Natural killer cell (primary cell): ENCODE measurements around the gene SMARCD2. TPM values are rescaled to one million over a fixed set of nuclear protein-coding genes. Genes with fewer than 3 reads are reported as not detected.

Experiments used
- ATAC-seq, 3 donors: fragments of 150-1000 bp in 2 of 3; fragments of 200-7000 bp in 1 of 3; cut with Tn5 transposase; 1 replicate in 1 of 3; 2 replicates in 2 of 3; pipeline ENCODE4 v1.10.0; 2021; ENCODE audit warnings: mild to moderate bottlenecking in 2 of 3, moderate library complexity in 2 of 3
- DNase-seq, 2 donors: peaks; one replicate each; pipeline versions ENCODE4 v3.0.0 to v3.0.0-alpha.2; 2013 to 2021; ENCODE audit warnings: mixed read lengths in 1 of 2
- H3K27ac ChIP-seq: one replicate; pipeline ENCODE4 v1.5.1; 2013; ENCODE audit warnings: mild to moderate bottlenecking, low read length
- H3K27me3 ChIP-seq: one replicate; pipeline ENCODE4 v1.6.1; 2013; ENCODE audit warnings: low read length; ENCODE audit not compliant: control insufficient read depth, insufficient read depth
- H3K36me3 ChIP-seq: one replicate; pipeline ENCODE4 v1.6.1; 2013; ENCODE audit warnings: low read length; ENCODE audit not compliant: control insufficient read depth, insufficient read depth
- H3K4me1 ChIP-seq: one replicate; pipeline ENCODE4 v1.6.1; 2013; ENCODE audit warnings: low read length; ENCODE audit not compliant: control insufficient read depth, insufficient read depth
- H3K4me3 ChIP-seq: one replicate; pipeline ENCODE4 v1.5.1; 2013; ENCODE audit warnings: low read length
- H3K9me3 ChIP-seq: one replicate; pipeline ENCODE4 v1.6.1; 2013; ENCODE audit warnings: low read length; ENCODE audit not compliant: control insufficient read depth, insufficient read depth
- H3K27ac Mint-ChIP-seq, 2 donors: one replicate each; pipeline ENCODE4 v1.8.0; 2022; ENCODE audit warnings: mild to moderate bottlenecking in 2 of 2, mixed read lengths in 2 of 2, moderate library complexity in 1 of 2
- H3K27me3 Mint-ChIP-seq, 2 donors: one replicate each; pipeline ENCODE4 v1.8.0; 2022; ENCODE audit warnings: low read depth in 2 of 2, mixed read lengths in 2 of 2
- H3K36me3 Mint-ChIP-seq: one replicate; pipeline ENCODE4 v1.8.0; 2022; ENCODE audit warnings: mixed read lengths
- H3K4me1 Mint-ChIP-seq, 2 donors: one replicate each; pipeline ENCODE4 v1.8.0; 2022; ENCODE audit warnings: mixed read lengths in 2 of 2
- H3K4me3 Mint-ChIP-seq: one replicate; pipeline ENCODE4 v1.8.0; 2022; ENCODE audit warnings: mild to moderate bottlenecking, moderate library complexity, mixed read lengths
- H3K9me3 Mint-ChIP-seq, 2 donors: one replicate each; pipeline ENCODE4 v1.8.0; 2022; ENCODE audit warnings: mixed read lengths in 2 of 2
- CTCF ChIP-seq: fragments of 200-600 bp; IDR thresholded peaks from one replicate; pipeline ENCODE4 v1.8.0; 2022; ENCODE audit warnings: antibody characterized with exemption
- WGBS: methylation state at CpG from one replicate; pipeline ENCODE4 v1.1.7; 2013; ENCODE audit warnings: missing lambda C conversion rate; ENCODE audit not compliant: insufficient coverage; 5-methylcytosine and 5-hydroxymethylcytosine counted together
- intact Hi-C: fragments of 100-400 bp; cut with micrococcal nuclease; formaldehyde crosslinking; loops from one replicate; pipeline ENCODE4 v1.14.2; 2022
- total RNA-seq, 4 donors: library from RNA; stranded (reverse); fragments of 120-200 nt in 1 of 4; gene quantifications; one replicate each; pipeline versions ENCODE4 v1.2.3 to v1.2.4, GENCODE V29; 2013 to 2022

SMARCD2 gene
- total RNA-seq, 3 donors from 2014 or later (not counting 1 experiment from before 2014, with no cell fraction given) = 131 to 162 (median 139) TPM

- no peak for ATAC-seq
- Histone ChIP-seq H3K9me3 (no peaks in the 10 kb centered on the region), H3K27me3 (no peaks in the 10 kb centered on the region), H3K4me1 (peaks cover 33% of the 10 kb centered on the region), H3K4me3 (no peak overlapping the region), H3K27ac (no peak overlapping the region), H3K36me3 (peaks cover 73% of the 10 kb centered on the region)
- DNase-seq = no peak
- Mint-ChIP-seq H3K27me3 (no peaks in the 10 kb centered on the region), H3K4me1 (peaks cover 20 to 42% of the 10 kb centered on the region in 2 donors), H3K36me3 (peaks cover 7% of the 10 kb centered on the region), H3K9me3 (no peaks in the 10 kb centered on the region), H3K27ac (peak overlapping the region; percentile 15 to 46), H3K4me3 (no peak overlapping the region)
- WGBS = 98% methylated on average over 2 of the region's 5 CpGs
- intact Hi-C loops = no loop called here
- no peak for TF ChIP-seq CTCF
These were observed 10.5 kb downstream of the SMARCD2 start for GRCh38 chr17:63832014-63832413.

DNA sequence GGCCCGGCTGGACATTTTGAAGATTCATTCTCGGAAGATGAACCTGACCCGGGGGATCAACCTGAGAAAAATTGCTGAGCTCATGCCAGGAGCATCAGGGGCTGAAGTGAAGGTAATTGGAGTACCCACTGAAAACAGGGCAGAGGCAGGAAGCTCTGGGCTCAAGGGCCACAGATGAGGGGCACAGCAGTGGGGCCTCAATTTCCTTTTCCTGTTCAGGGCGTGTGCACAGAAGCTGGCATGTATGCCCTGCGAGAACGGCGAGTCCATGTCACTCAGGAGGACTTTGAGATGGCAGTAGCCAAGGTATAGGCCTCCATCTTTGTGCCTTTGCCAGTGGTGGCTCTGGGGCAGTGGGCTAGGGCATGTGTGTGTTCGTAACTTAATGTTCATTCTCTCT lies 11.0 kb downstream of the SMARCD2 start:
- Histone ChIP-seq H3K27ac (no peak overlapping the region), H3K4me1 (peaks cover 36% of the 10 kb centered on the region), H3K27me3 (no peaks in the 10 kb centered on the region), H3K9me3 (no peaks in the 10 kb centered on the region), H3K36me3 (peaks cover 67% of the 10 kb centered on the region), H3K4me3 (no peak overlapping the region)
- Mint-ChIP-seq H3K4me1 (peaks cover 24 to 46% of the 10 kb centered on the region in 2 donors), H3K36me3 (peaks cover 7% of the 10 kb centered on the region), H3K9me3 (no peaks in the 10 kb centered on the region), H3K4me3 (no peak overlapping the region), H3K27ac (peak overlapping the region in 1 of 2 donors; percentile 68), H3K27me3 (no peaks in the 10 kb centered on the region)
- no peak for ATAC-seq
- no peak for DNase-seq
- WGBS = 31% methylated on average over 8 of the region's 8 CpGs
- intact Hi-C loops = no loop called here
- TF ChIP-seq CTCF = no peak

DNA sequence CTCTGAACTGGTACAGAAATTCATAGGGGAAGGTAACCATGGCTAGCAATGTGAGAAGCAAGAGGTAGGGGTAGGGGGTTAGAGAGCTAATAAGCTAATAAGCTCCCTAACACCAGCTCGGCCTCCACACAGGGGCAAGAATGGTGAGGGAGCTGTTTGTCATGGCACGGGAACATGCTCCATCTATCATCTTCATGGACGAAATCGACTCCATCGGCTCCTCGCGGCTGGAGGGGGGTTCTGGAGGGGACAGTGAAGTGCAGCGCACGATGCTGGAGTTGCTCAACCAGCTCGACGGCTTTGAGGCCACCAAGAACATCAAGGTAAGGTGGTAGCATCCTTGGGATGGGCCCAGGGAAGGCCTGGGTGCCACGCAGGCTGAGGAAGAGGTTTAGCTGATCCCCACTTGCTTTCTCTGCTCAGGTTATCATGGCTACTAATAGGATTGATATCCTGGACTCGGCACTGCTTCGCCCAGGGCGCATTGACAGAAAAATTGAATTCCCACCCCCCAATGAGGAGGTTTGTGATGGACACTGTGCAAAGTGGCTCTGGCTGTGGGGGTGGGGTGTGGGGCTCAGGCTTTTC lies 11.5 kb downstream of the SMARCD2 start:
- no peak overlapping the region for H3K27ac ChIP-seq
- peaks cover 67% of the 10 kb centered on the region for H3K36me3 ChIP-seq
- ATAC-seq (no peak), DNase-seq (no peak)
- H3K27me3 Mint-ChIP-seq = no peaks in the 10 kb centered on the region
- no peaks in the 10 kb centered on the region for H3K9me3 ChIP-seq
- no peak for TF ChIP-seq CTCF
- H3K4me3 Mint-ChIP-seq = no peak overlapping the region
- 93% methylated on average over 14 of the region's 15 CpGs for WGBS
- intact Hi-C loops = no loop called here
- H3K27me3 ChIP-seq = no peaks in the 10 kb centered on the region
- H3K4me3 ChIP-seq = no peak overlapping the region
- peaks cover 7% of the 10 kb centered on the region for H3K36me3 Mint-ChIP-seq
- peaks cover 41% of the 10 kb centered on the region for H3K4me1 ChIP-seq
- H3K4me1 Mint-ChIP-seq = peaks cover 29 to 51% of the 10 kb centered on the region in 2 donors
- no peaks in the 10 kb centered on the region for H3K9me3 Mint-ChIP-seq
- H3K27ac Mint-ChIP-seq = peak overlapping the region; percentile 40 to 68

DNA sequence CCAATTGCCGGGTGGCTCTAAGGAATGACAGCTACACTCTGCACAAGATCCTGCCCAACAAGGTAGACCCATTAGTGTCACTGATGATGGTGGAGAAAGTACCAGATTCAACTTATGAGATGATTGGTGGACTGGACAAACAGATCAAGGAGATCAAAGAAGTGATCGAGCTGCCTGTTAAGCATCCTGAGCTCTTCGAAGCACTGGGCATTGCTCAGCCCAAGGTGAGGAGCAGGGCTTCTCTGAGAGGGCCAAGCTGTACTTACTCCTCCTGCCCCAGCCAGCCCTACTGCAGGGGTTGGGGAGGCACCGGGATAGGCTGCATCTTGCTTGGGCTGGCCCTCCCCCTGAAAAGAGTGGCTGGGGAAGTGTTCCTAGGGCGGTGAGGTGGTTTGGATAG lies 12.2 kb downstream of the SMARCD2 start:
- Mint-ChIP-seq H3K4me3 (no peak overlapping the region), H3K9me3 (no peaks in the 10 kb centered on the region), H3K4me1 (peaks cover 32 to 53% of the 10 kb centered on the region in 2 donors), H3K27me3 (no peaks in the 10 kb centered on the region), H3K27ac (peak overlapping the region; percentile 40 to 68), H3K36me3 (peaks cover 7% of the 10 kb centered on the region)
- intact Hi-C loops = no loop called here
- no peak for ATAC-seq
- Histone ChIP-seq H3K9me3 (no peaks in the 10 kb centered on the region), H3K27me3 (no peaks in the 10 kb centered on the region), H3K27ac (no peak overlapping the region), H3K36me3 (peaks cover 68% of the 10 kb centered on the region), H3K4me3 (no peak overlapping the region), H3K4me1 (peaks cover 43% of the 10 kb centered on the region)
- TF ChIP-seq CTCF = no peak
- WGBS = over 99% methylated on average over 4 of the region's 5 CpGs
- DNase-seq = no peak
